IMR-90 (cell line): ENCODE data around the gene CATSPER1. TPM values are rescaled to one million over a fixed set of nuclear protein-coding genes. Genes with fewer than 3 reads are reported as not detected.

Experiments
- ATAC-seq: fragments of 200-7000 bp; cut with Tn5 transposase; 2 replicates; pipeline ENCODE4 v1.9.1; 2020; ENCODE audit warnings: low read depth, mild to moderate bottlenecking, moderate library complexity
- BruUV-seq: library from RNA; stranded (reverse); fragments of 400-500 nt; replicated peaks from 2 replicates; lab custom pipeline; 2021; lab: Mats Ljungman, UMichigan
- CTCF ChIA-PET: fragments of 300-600 bp; formaldehyde crosslinking; extraction: SDS; loops from one replicate; lab custom pipeline; 2021; ENCODE audit warnings: antibody characterized with exemption; lab: Yijun Ruan, JAX
- POLR2A ChIA-PET: fragments of 300-600 bp; sonication (Branson Sonifier 250); formaldehyde crosslinking; loops from one replicate; lab custom pipeline; 2022; ENCODE audit warnings: antibody characterized with exemption; ENCODE audit not compliant: unreplicated experiment; lab: Charles Lee
- DNase-seq: peaks from one replicate; pipeline ENCODE4 v3.0.0; 2013
- H2AFZ ChIP-seq: replicated peaks from 2 replicates; pipeline ENCODE3; 2013; ENCODE audit warnings: low read length, mild to moderate bottlenecking; ENCODE audit not compliant: poor library complexity
- H2AK5ac ChIP-seq: 2 replicates; pipeline ENCODE4 v1.6.1; 2013; ENCODE audit warnings: low read depth, low read length, inconsistent platforms
- H2AK9ac ChIP-seq: replicated peaks from 2 replicates; pipeline ENCODE3; 2013; ENCODE audit warnings: mild to moderate bottlenecking, low read depth, low read length, moderate library complexity; ENCODE audit not compliant: poor library complexity
- H2BK120ac ChIP-seq: 2 replicates; pipeline ENCODE4 v1.6.1; 2013; ENCODE audit warnings: low read depth, low read length, inconsistent platforms
- H2BK15ac ChIP-seq: 3 replicates; pipeline ENCODE4 v1.6.1; 2013; ENCODE audit warnings: low read depth, low read length, inconsistent platforms
- H2BK20ac ChIP-seq: 2 replicates; pipeline ENCODE4 v1.6.1; 2013; ENCODE audit warnings: low read depth, mild to moderate bottlenecking, inconsistent platforms, low read length, moderate library complexity
- H2BK5ac ChIP-seq: 2 replicates; pipeline ENCODE4 v1.6.1; 2013; ENCODE audit warnings: mild to moderate bottlenecking, low read depth, low read length, inconsistent platforms; ENCODE audit not compliant: poor library complexity, severe bottlenecking
- H3K14ac ChIP-seq: replicated peaks from 2 replicates; pipeline ENCODE4 v1.6.1; 2013; ENCODE audit warnings: low read depth, low read length, inconsistent platforms
- H3K18ac ChIP-seq: 2 replicates; pipeline ENCODE4 v1.6.1; 2013; ENCODE audit warnings: low read depth, low read length, control low read depth
- H3K23ac ChIP-seq: 2 replicates; pipeline ENCODE4 v1.6.1; 2013; ENCODE audit warnings: low read depth, low read length, inconsistent platforms
- H3K27ac ChIP-seq: 2 replicates; pipeline ENCODE4 v1.5.1; 2013; ENCODE audit warnings: mild to moderate bottlenecking, control low read depth, low read length; ENCODE audit not compliant: insufficient read depth
- H3K27me3 ChIP-seq: 2 replicates; pipeline ENCODE4 v1.6.1; 2013; ENCODE audit warnings: low read length; ENCODE audit not compliant: control insufficient read depth, insufficient read depth
- H3K36me3 ChIP-seq: 2 replicates; pipeline ENCODE4 v1.6.1; 2013; ENCODE audit warnings: low read length, mixed read lengths; ENCODE audit not compliant: control insufficient read depth, insufficient read depth
- H3K4ac ChIP-seq: 2 replicates; pipeline ENCODE4 v1.6.1; 2013; ENCODE audit warnings: low read depth, low read length, inconsistent platforms
- H3K4me1 ChIP-seq: 2 replicates; pipeline ENCODE4 v1.6.1; 2013; ENCODE audit warnings: low read length, mixed read lengths; ENCODE audit not compliant: control insufficient read depth, insufficient read depth
- H3K4me2 ChIP-seq: 2 replicates; pipeline ENCODE4 v1.6.1; 2013; ENCODE audit warnings: low read depth, mild to moderate bottlenecking, control low read depth, low read length, moderate library complexity
- H3K4me3 ChIP-seq: 2 replicates; pipeline ENCODE4 v1.5.1; 2013; ENCODE audit warnings: low read depth, mild to moderate bottlenecking, control low read depth, low read length, moderate library complexity; ENCODE audit not compliant: insufficient read depth
- H3K56ac ChIP-seq: 2 replicates; pipeline ENCODE4 v1.6.1; 2013; ENCODE audit warnings: low read length, inconsistent platforms; ENCODE audit not compliant: insufficient read depth; ENCODE audit errors: extremely low read depth
- H3K79me1 ChIP-seq, 2 experiments: 2 replicates each; pipeline ENCODE4 v1.6.1; 2013; ENCODE audit warnings: low read length in 2 of 2, inconsistent platforms in 1 of 2, low read depth in 1 of 2
- H3K9ac ChIP-seq: 2 replicates; pipeline ENCODE4 v1.6.1; 2013; ENCODE audit warnings: low read depth, low read length, control low read depth
- H3K9me1 ChIP-seq: 2 replicates; pipeline ENCODE4 v1.6.1; 2013; ENCODE audit warnings: low read length, inconsistent platforms; ENCODE audit not compliant: insufficient read depth
- H3K9me3 ChIP-seq: 2 replicates; pipeline ENCODE4 v1.6.1; 2013; ENCODE audit warnings: low read length; ENCODE audit not compliant: control insufficient read depth, insufficient read depth
- H4K20me1 ChIP-seq: 2 replicates; pipeline ENCODE4 v1.6.1; 2013; ENCODE audit warnings: low read length, inconsistent platforms; ENCODE audit not compliant: insufficient read depth
- H4K5ac ChIP-seq: 2 replicates; pipeline ENCODE4 v1.6.1; 2013; ENCODE audit warnings: mild to moderate bottlenecking, low read depth, low read length, control low read depth
- H4K8ac ChIP-seq, 2 experiments: 2 replicates each; pipeline ENCODE4 v1.6.1; 2013; ENCODE audit warnings: low read depth in 2 of 2, low read length in 2 of 2, control low read depth in 1 of 2, inconsistent platforms in 1 of 2
- H4K91ac ChIP-seq: 2 replicates; pipeline ENCODE4 v1.6.1; 2013; ENCODE audit warnings: low read depth, low read length, inconsistent platforms; ENCODE audit not compliant: insufficient read depth
- FOS ChIP-seq: fragments of 150-350 bp; IDR thresholded peaks from 2 replicates; pipeline ENCODE4 v1.6.1; 2016; ENCODE audit warnings: low read depth, low read length
- RAD21 ChIP-seq: IDR thresholded peaks from 2 replicates; pipeline ENCODE4 v1.6.1; 2012; ENCODE audit warnings: low read length, improper control_type of control experiment
- SMC3 ChIP-seq: fragments of 150-350 bp; IDR thresholded peaks from 2 replicates; pipeline ENCODE4 v1.6.1; 2016; ENCODE audit warnings: low read depth, mild to moderate bottlenecking, antibody characterized with exemption, low read length, moderate library complexity
- WGBS, 2 experiments: methylation state at CpG; one replicate each; pipeline versions ENCODE4 v1.1.5 to v1.1.7; 2013; ENCODE audit warnings: missing lambda C conversion rate in 2 of 2; ENCODE audit not compliant: insufficient read length in 1 of 2; ENCODE audit errors: extremely low coverage in 2 of 2; 5-methylcytosine and 5-hydroxymethylcytosine counted together
- dilution Hi-C: fragments of 300-500 bp; cut with HindIII; formaldehyde crosslinking; loops from one replicate; pipeline ENCODE4 v1.14.3; 2018; ENCODE audit warnings: low sequenced_read_pairs; ENCODE audit not compliant: unreplicated experiment
- in situ Hi-C: fragments of 300-500 bp; cut with MboI; formaldehyde crosslinking; loops from 3 replicates; pipeline ENCODE4 v1.14.3; 2019; ENCODE audit warnings: low sequenced_read_pairs, inconsistent platforms, mixed read lengths
- intact Hi-C: fragments of 100-400 bp; cut with micrococcal nuclease; formaldehyde crosslinking; loops from 2 replicates; pipeline ENCODE4 v1.10.0; 2022
- polyA plus RNA-seq, 3 experiments: library from polyadenylated mRNA; depleted of rRNA; stranded (reverse); fragments of >200 nt; gene quantifications; 2 replicates each; pipeline ENCODE4 v1.2.3, GENCODE V29; 2012; ENCODE audit warnings: low replicate concordance in 1 of 3
- total RNA-seq: library from RNA; depleted of rRNA; stranded (reverse); fragments of >200 nt; gene quantifications from 2 replicates; pipeline ENCODE4 v1.2.3, GENCODE V29; 2012
- TF ChIP-seq, protein P1 (sequence below): conservative IDR thresholded peaks from 2 replicates; pipeline ENCODE4 v1.5.1; 2012; ENCODE audit warnings: mild to moderate bottlenecking, low read depth, low read length, improper control_type of control experiment

Gene CATSPER1
- total and polyA plus RNA-seq, 2 of the 4 experiments (the other 2 are of a cell fraction): 0.18 to 0.91 TPM

DNA sequence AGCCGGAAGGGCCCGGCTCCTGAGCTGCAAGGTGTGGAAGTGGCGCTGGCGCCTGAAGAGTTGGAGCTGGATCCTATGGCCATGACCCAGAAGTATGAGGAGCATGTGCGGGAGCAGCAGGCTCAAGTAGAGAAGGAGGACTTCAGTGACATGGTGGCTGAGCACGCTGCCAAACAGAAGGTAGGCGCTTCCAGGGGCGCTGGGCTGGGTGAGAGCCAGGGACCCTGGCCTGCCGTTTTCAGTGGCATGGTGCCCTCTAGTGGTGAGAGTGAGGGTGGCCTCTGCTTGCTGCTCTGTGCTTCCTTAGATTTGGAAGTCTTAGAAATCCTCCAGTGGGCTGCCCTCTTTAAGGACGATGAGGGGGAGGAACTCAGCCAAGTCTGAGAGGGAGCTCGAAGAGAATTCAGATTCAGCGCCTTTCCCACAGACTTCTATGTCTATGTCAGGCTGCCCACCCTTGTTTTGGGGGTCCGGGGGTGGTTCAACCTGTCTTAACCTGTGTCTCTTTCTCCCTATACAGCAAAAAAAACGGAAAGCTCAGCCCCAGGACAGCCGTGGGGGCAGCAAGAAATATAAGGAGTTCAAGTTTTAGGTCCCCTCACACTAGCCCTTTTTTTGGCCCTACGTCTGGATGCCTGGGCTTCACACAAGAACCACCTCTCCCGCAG, 42.0 kb upstream of the CATSPER1 start:
- no peak overlapping the region for H3K9ac ChIP-seq
- H4K8ac ChIP-seq: peak overlapping the region in 1 of 2 experiments; percentile 12; a peak in 1 of 4 replicates
- peaks cover 47% of the 10 kb centered on the region for H3K36me3 ChIP-seq

More for the DNA sequence above, 42.0 kb upstream of the CATSPER1 start:
- Histone ChIP-seq H3K9me1 (peaks cover 13% of the 10 kb centered on the region), H3K79me1 (peaks cover 25 to 60% of the 10 kb centered on the region in 2 experiments), H3K56ac (no peak overlapping the region), H2AK9ac (peak overlapping the region; percentile 68), H2BK120ac (no peak overlapping the region), H4K20me1 (peaks cover 32% of the 10 kb centered on the region), H3K4me1 (peaks cover 12% of the 10 kb centered on the region), H2AFZ (peak overlapping the region; percentile 77), H3K4ac (peak overlapping the region; percentile 84; the same call in 1 of the 2 replicates), H3K23ac (no peak overlapping the region), H2BK5ac (peak overlapping the region; percentile 76), H3K18ac (no peak overlapping the region), H4K5ac (no peak overlapping the region), H2AK5ac (no peak overlapping the region), H4K91ac (no peak overlapping the region), H2BK20ac (no peak overlapping the region), H3K27me3 (no peaks in the 10 kb centered on the region), H3K4me2 (no peak overlapping the region), H3K27ac (peak overlapping the region; percentile 75; the same call in 1 of the 2 replicates), H3K9me3 (no peaks in the 10 kb centered on the region), H2BK15ac (no peak overlapping the region), H3K14ac (no peak overlapping the region), H3K4me3 (no peak overlapping the region)
- 60% methylated on average over 8 of the region's 17 CpGs; no CpG with 5 or more reads in 1 of the 2 experiments for WGBS, 2 experiments
- ATAC-seq (no peak), DNase-seq (peak; percentile 68)
- in situ Hi-C loops (no loop called here), dilution Hi-C loops (no loop called here), intact Hi-C loops (no loop called here)
- ChIA-PET POLR2A (no interaction called here), CTCF (interaction anchor here (0.9 to 2.5 kb wide), 6 partner anchors 8 to 76 kb away, joined by 3 to 11 read pairs (median 3); partner anchors contain the start of gene SF3B2)
- TF ChIP-seq FOS (no peak), RAD21 (peak; percentile 71), SMC3 (peak; percentile 68)
- TF ChIP-seq, protein P1, sequence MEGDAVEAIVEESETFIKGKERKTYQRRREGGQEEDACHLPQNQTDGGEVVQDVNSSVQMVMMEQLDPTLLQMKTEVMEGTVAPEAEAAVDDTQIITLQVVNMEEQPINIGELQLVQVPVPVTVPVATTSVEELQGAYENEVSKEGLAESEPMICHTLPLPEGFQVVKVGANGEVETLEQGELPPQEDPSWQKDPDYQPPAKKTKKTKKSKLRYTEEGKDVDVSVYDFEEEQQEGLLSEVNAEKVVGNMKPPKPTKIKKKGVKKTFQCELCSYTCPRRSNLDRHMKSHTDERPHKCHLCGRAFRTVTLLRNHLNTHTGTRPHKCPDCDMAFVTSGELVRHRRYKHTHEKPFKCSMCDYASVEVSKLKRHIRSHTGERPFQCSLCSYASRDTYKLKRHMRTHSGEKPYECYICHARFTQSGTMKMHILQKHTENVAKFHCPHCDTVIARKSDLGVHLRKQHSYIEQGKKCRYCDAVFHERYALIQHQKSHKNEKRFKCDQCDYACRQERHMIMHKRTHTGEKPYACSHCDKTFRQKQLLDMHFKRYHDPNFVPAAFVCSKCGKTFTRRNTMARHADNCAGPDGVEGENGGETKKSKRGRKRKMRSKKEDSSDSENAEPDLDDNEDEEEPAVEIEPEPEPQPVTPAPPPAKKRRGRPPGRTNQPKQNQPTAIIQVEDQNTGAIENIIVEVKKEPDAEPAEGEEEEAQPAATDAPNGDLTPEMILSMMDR: peak; percentile 80
- BruUV-seq: TSS peak; percentile 35
